H1 (cell line): ENCODE results near the gene GIGYF2. TPM values are rescaled to one million over a fixed set of nuclear protein-coding genes. Genes with fewer than 3 reads are reported as not detected.
"Not testable (repeated sequence)": the region's sequence is repeated elsewhere in the genome, so short reads cannot be mapped to it uniquely, and the experiment has no call there.

Source experiments
- CTCF ChIA-PET: fragments of 300-600 bp; sonication (Branson Sonifier 250); formaldehyde crosslinking; loops from one replicate; lab custom pipeline; 2021; ENCODE audit not compliant: partially characterized antibody; lab: Charles Lee
- POLR2A ChIA-PET: fragments of 300-600 bp; sonication (Branson Sonifier 250); formaldehyde crosslinking; loops from one replicate; lab custom pipeline; 2021; ENCODE audit warnings: inconsistent platforms; ENCODE audit not compliant: partially characterized antibody; lab: Charles Lee
- DNase-seq, 2 experiments: peaks; one replicate each; pipeline versions ENCODE4 v3.0.0 to v3.0.0-alpha.2; 2010 to 2022; ENCODE audit warnings: low spot score in 2 of 2, low read depth in 1 of 2, mixed read lengths in 1 of 2
- FAIRE-seq: peaks from 2 replicates; lab custom pipeline; 2011; peaks lifted over from hg19 to GRCh38; lab: Jason Lieb, UNC
- H2AFZ ChIP-seq: 2 replicates; pipeline ENCODE4 v1.8.1; 2012; ENCODE audit warnings: low read length, inconsistent platforms
- H2AK5ac ChIP-seq: 2 replicates; pipeline ENCODE4 v1.6.1; 2013; ENCODE audit warnings: low read depth, low read length
- H2BK120ac ChIP-seq: replicated peaks from 2 replicates; pipeline ENCODE3; 2013; ENCODE audit warnings: low read depth, low read length, inconsistent platforms
- H2BK12ac ChIP-seq: 2 replicates; pipeline ENCODE4 v1.6.1; 2013; ENCODE audit warnings: low read depth, low read length
- H2BK15ac ChIP-seq: 2 replicates; pipeline ENCODE4 v1.6.1; 2013; ENCODE audit warnings: low read length
- H2BK20ac ChIP-seq: 2 replicates; pipeline ENCODE4 v1.6.1; 2013; ENCODE audit warnings: low read length
- H2BK5ac ChIP-seq: 2 replicates; pipeline ENCODE4 v1.6.1; 2013; ENCODE audit warnings: low read depth, low read length
- H3K14ac ChIP-seq: 2 replicates; pipeline ENCODE4 v1.6.1; 2013; ENCODE audit warnings: inconsistent platforms; ENCODE audit not compliant: insufficient read length
- H3K18ac ChIP-seq: 2 replicates; pipeline ENCODE4 v1.6.1; 2013; ENCODE audit warnings: low read length; ENCODE audit errors: extremely low read depth
- H3K23ac ChIP-seq: 2 replicates; pipeline ENCODE4 v1.6.1; 2013; ENCODE audit warnings: inconsistent platforms; ENCODE audit not compliant: insufficient read length
- H3K23me2 ChIP-seq: 2 replicates; pipeline ENCODE4 v1.6.1; 2013; ENCODE audit warnings: low read depth, low read length
- H3K27ac ChIP-seq: 2 replicates; pipeline ENCODE4 v1.6.1; 2011; ENCODE audit warnings: low read depth, low read length, inconsistent platforms
- H3K27me3 ChIP-seq, 4 experiments: replicated peaks in 1 of 4; 1 replicate in 1 of 4; 2 replicates in 3 of 4; pipeline versions ENCODE4 v1.6.1 to v1.8.1; 2011 to 2013; ENCODE audit warnings: low read length in 3 of 4, mild to moderate bottlenecking in 3 of 4, inconsistent platforms in 2 of 4, mixed read lengths in 2 of 4, moderate library complexity in 1 of 4; ENCODE audit not compliant: control insufficient read depth in 3 of 4, insufficient read depth in 3 of 4; ENCODE audit errors: extremely low read depth in 1 of 4
- H3K36me3 ChIP-seq, 4 experiments: 2 replicates each; pipeline versions ENCODE4 v1.6.1 to v1.8.1; 2011 to 2013; ENCODE audit warnings: mild to moderate bottlenecking in 4 of 4, low read length in 3 of 4, moderate library complexity in 2 of 4, control low read depth in 1 of 4, inconsistent platforms in 1 of 4; ENCODE audit not compliant: insufficient read depth in 4 of 4, control insufficient read depth in 2 of 4
- H3K4ac ChIP-seq: replicated peaks from 2 replicates; pipeline ENCODE3; 2013; ENCODE audit warnings: low read length, low read depth, mixed read lengths, inconsistent platforms; ENCODE audit not compliant: insufficient read length
- H3K4me1 ChIP-seq, 4 experiments: replicated peaks in 1 of 4; 1 replicate in 1 of 4; 2 replicates in 3 of 4; pipeline versions ENCODE4 v1.6.1 to v1.8.1; 2011 to 2013; ENCODE audit warnings: low read length in 3 of 4, inconsistent platforms in 2 of 4, mixed read lengths in 1 of 4; ENCODE audit not compliant: insufficient read depth in 4 of 4, control insufficient read depth in 3 of 4
- H3K4me2 ChIP-seq, 2 experiments: 2 replicates each; pipeline versions ENCODE4 v1.6.1 to v1.8.1; 2011 to 2013; ENCODE audit warnings: low read depth in 2 of 2, low read length in 2 of 2, control low read depth in 1 of 2, inconsistent platforms in 1 of 2, mild to moderate bottlenecking in 1 of 2; ENCODE audit not compliant: insufficient read depth in 1 of 2
- H3K4me3 ChIP-seq, 4 experiments: fragments of 200-600, 300-600 bp in 1 of 4; sonication (generic), shearing (Covaris generic), sonication (Bioruptor Twin) in 1 of 4; 2 replicates each; pipeline versions ENCODE4 v1.5.1 to v1.8.1; 2011 to 2016; ENCODE audit warnings: low read length in 4 of 4, low read depth in 3 of 4, control low read depth in 2 of 4, inconsistent platforms in 2 of 4, mild to moderate bottlenecking in 2 of 4, mixed read lengths in 1 of 4, moderate library complexity in 1 of 4; ENCODE audit not compliant: insufficient read depth in 2 of 4; ENCODE audit errors: extremely low read depth in 1 of 4
- H3K56ac ChIP-seq: replicated peaks from 2 replicates; pipeline ENCODE3; 2013; ENCODE audit warnings: low read depth, mild to moderate bottlenecking, mixed read lengths, low read length, inconsistent platforms; ENCODE audit not compliant: insufficient read length
- H3K79me1 ChIP-seq: 2 replicates; pipeline ENCODE4 v1.6.1; 2013; ENCODE audit warnings: low read depth, low read length, control low read depth
- H3K79me2 ChIP-seq, 2 experiments: 2 replicates each; pipeline versions ENCODE4 v1.6.1 to v1.8.1; 2012 to 2013; ENCODE audit warnings: low read length in 2 of 2, mild to moderate bottlenecking in 2 of 2, inconsistent platforms in 1 of 2; ENCODE audit not compliant: insufficient read depth in 2 of 2, control insufficient read depth in 1 of 2
- H3K9ac ChIP-seq, 4 experiments: replicated peaks in 1 of 4; 1 replicate in 1 of 4; 2 replicates in 3 of 4; pipeline versions ENCODE4 v1.6.1 to v1.8.1; 2011 to 2013; ENCODE audit warnings: low read depth in 3 of 4, low read length in 3 of 4, control low read depth in 2 of 4, mild to moderate bottlenecking in 2 of 4, moderate library complexity in 2 of 4, inconsistent platforms in 1 of 4; ENCODE audit errors: extremely low read depth in 1 of 4
- H3K9me3 ChIP-seq, 2 experiments: 2 replicates each; pipeline versions ENCODE4 v1.6.1 to v1.8.1; 2012 to 2013; ENCODE audit warnings: mild to moderate bottlenecking in 2 of 2, moderate library complexity in 2 of 2, control low read depth in 1 of 2, inconsistent platforms in 1 of 2, low read depth in 1 of 2, low read length in 1 of 2, mixed read lengths in 1 of 2; ENCODE audit not compliant: insufficient read depth in 2 of 2
- H4K20me1 ChIP-seq, 2 experiments: replicated peaks in 1 of 2; 2 replicates each; pipeline versions ENCODE3 to v1.8.1; 2011 to 2013; ENCODE audit warnings: inconsistent platforms in 2 of 2, low read length in 2 of 2, mild to moderate bottlenecking in 1 of 2; ENCODE audit not compliant: insufficient read depth in 2 of 2, control insufficient read depth in 1 of 2
- H4K5ac ChIP-seq: 2 replicates; pipeline ENCODE4 v1.6.1; 2013; ENCODE audit warnings: low read length, low read depth, mixed read lengths, inconsistent platforms; ENCODE audit not compliant: insufficient read length
- H4K8ac ChIP-seq: 2 replicates; pipeline ENCODE4 v1.8.0; 2013; ENCODE audit warnings: mild to moderate bottlenecking, moderate library complexity, low read length, inconsistent platforms; ENCODE audit not compliant: insufficient read depth; ENCODE audit errors: extremely low read depth
- H4K91ac ChIP-seq: replicated peaks from 2 replicates; pipeline ENCODE3; 2013; ENCODE audit warnings: low read length, mixed read lengths, inconsistent platforms; ENCODE audit not compliant: insufficient read length
- whole genome bisulfite sequencing, 2 experiments: shearing (Covaris generic) in 1 of 2; methylation state at CpG; one replicate each; pipeline versions ENCODE4 v1.1.6 to v1.1.7; 2013 to 2015; ENCODE audit warnings: low lambda C conversion rate in 2 of 2, mixed read lengths in 2 of 2, inconsistent platforms in 1 of 2, low coverage in 1 of 2, missing lambda C conversion rate in 1 of 2; ENCODE audit not compliant: insufficient replicate concordance in 2 of 2, insufficient coverage in 1 of 2, insufficient read length in 1 of 2; ENCODE audit errors: extremely low coverage in 1 of 2, missing lambda C conversion rate in 1 of 2; 5-methylcytosine and 5-hydroxymethylcytosine counted together
- polyA plus RNA-seq, 7 experiments: library from polyadenylated mRNA; depleted of rRNA in 3 of 7; stranded (reverse) in 5 of 7; unstranded in 2 of 7; fragments of >200 nt in 5 of 7; fragments of 200-250 nt in 2 of 7; gene quantifications; 1 replicate in 5 of 7; 2 replicates in 1 of 7; 4 replicates in 1 of 7; pipeline versions ENCODE4 v1.2.1 to v1.2.3, GENCODE V29; 2011 to 2013; ENCODE audit warnings: missing spikeins in 2 of 7, mixed read lengths in 2 of 7
- total RNA-seq: library from RNA; stranded (reverse); fragmentation: NEBNext Ultra II Directional; extraction: Animal tissue kit (Norgen Biotek cat#: 25700); gene quantifications from 2 replicates; pipeline ENCODE4 v1.2.1, GENCODE V29; 2021

GIGYF2 gene
- total and polyA plus RNA-seq, 2 of the 8 experiments (the other 6 are each of a cell fraction or from before 2014, with no cell fraction given): 22.3 to 62.0 TPM

GRCh38 chr2:232906867-232907717, 210.0 kb downstream of the GIGYF2 start:
- H2AFZ ChIP-seq, H3K27me3 ChIP-seq, H2BK12ac ChIP-seq, H2AK5ac ChIP-seq, DNase-seq, CTCF ChIA-PET, H3K4ac ChIP-seq, H3K14ac ChIP-seq, H3K36me3 ChIP-seq, H3K56ac ChIP-seq, FAIRE-seq, H2BK20ac ChIP-seq, H3K4me1 ChIP-seq, H2BK15ac ChIP-seq, H4K20me1 ChIP-seq, POLR2A ChIA-PET, H3K18ac ChIP-seq, H3K27ac ChIP-seq, H3K4me3 ChIP-seq, H3K23me2 ChIP-seq, H4K8ac ChIP-seq, H3K79me1 ChIP-seq, H4K5ac ChIP-seq, H2BK120ac ChIP-seq, H2BK5ac ChIP-seq, H4K91ac ChIP-seq, H3K4me2 ChIP-seq, H3K79me2 ChIP-seq, H3K23ac ChIP-seq, H3K9ac ChIP-seq: not testable (repeated sequence)
- peaks cover 9 to 19% of the 10 kb centered on the region in 2 experiments for H3K9me3 ChIP-seq
- 78% methylated on average over 7 of the region's 10 CpGs; no CpG with 5 or more reads in 1 of the 2 experiments for WGBS, 2 experiments

- not testable (repeated sequence) for H4K8ac ChIP-seq, H3K79me2 ChIP-seq, FAIRE-seq
These were observed 210.6 kb downstream of the GIGYF2 start for GRCh38 chr2:232907718-232908085.

More at GRCh38 chr2:232907718-232908085, 210.6 kb downstream of the GIGYF2 start:
- H3K9me3 ChIP-seq: peaks cover 9 to 19% of the 10 kb centered on the region in 2 experiments
- DNase-seq, CTCF ChIA-PET, H2BK12ac ChIP-seq, H3K4me1 ChIP-seq, H3K18ac ChIP-seq, H3K27me3 ChIP-seq, H3K4ac ChIP-seq, H3K14ac ChIP-seq, H2AK5ac ChIP-seq, H3K79me1 ChIP-seq, H3K4me2 ChIP-seq, H3K36me3 ChIP-seq, H2BK20ac ChIP-seq, H2AFZ ChIP-seq, H3K23ac ChIP-seq, H4K91ac ChIP-seq, H3K23me2 ChIP-seq, H2BK15ac ChIP-seq, H3K9ac ChIP-seq, H3K56ac ChIP-seq, H4K20me1 ChIP-seq, POLR2A ChIA-PET, H2BK5ac ChIP-seq, H3K27ac ChIP-seq, H4K5ac ChIP-seq, H2BK120ac ChIP-seq, H3K4me3 ChIP-seq: not testable (repeated sequence)
- 93% methylated on average over 9 of the region's 9 CpGs; no CpG with 5 or more reads in 1 of the 2 experiments for WGBS, 2 experiments
